ENCODE measurements around the gene CCDC24.

The CCDC24 gene

GRCh38 chr1:44040418-44040817, 49.0 kb downstream of the CCDC24 start:
- no peak for DNase-seq (ENCODE audit: low read depth in 2 of 2)

GRCh38 chr1:44040846-44041245, 49.4 kb downstream of the CCDC24 start:
- DNase-seq (ENCODE audit: low read depth in 2 of 2) = no peak

GRCh38 chr1:44043176-44044070, 52.0 kb downstream of the CCDC24 start:
- no peak for DNase-seq (ENCODE audit: low read depth in 2 of 2)

- no peak for DNase-seq (ENCODE audit: low read depth in 2 of 2)
Measured at GRCh38 chr1:44044071-44044801, 52.8 kb downstream of the CCDC24 start.

- no peak for DNase-seq (ENCODE audit: low read depth in 2 of 2)
Measured at GRCh38 chr1:44045064-44045463, 53.7 kb downstream of the CCDC24 start.

All from stimulated activated CD8-positive, alpha-beta memory T cell treated with anti-CD3 and anti-CD28 coated beads, Interleukin-2, amount 100 ng/mL, for 1 hour (primary cell).